NCI-H345 treated with DMSO at 0.1 percent for 48 hours (cell line): ENCODE results near the gene KIAA1210.

Experiments used
- DNase-seq: peaks from one replicate; lab custom pipeline; 2025; ENCODE audit not compliant: unreplicated experiment; lab: John Stamatoyannopoulos, UW

Gene KIAA1210

DNA sequence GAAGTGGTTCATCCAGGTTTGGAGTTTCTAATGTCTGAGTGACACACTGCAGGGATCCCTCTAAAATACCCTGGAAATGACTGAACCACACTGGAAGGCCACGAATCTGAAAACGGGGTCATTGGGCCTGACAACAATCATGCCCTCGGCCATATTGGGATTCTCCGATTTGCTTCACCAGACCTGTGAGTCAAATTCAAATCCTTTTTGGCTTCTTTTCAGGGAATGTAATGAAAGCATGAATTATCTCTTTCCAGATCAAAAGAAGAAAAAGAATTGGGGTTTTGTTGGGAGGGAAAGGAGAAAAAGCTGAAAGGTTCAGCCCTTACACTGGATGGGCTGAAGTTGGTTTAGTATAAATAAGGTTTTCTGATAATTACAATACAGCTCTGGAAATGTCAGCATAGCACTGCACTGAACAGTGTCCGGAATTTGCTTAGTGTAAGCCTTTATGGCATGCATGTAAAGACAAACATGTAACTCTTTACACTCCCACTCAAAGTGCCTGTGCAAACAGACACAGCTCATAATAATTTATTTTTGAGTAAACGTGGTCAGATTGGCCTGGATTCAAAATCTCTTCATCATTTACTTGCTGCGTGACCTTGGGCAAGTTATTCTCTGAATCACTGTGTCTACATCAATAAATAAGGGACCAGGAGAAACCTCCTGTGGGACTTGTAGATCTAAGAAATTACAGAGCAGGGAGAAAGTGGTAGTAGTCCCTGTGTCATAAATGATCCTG lies 33.4 kb downstream of the KIAA1210 start:
- no peak for DNase-seq

GRCh38 chrX:119090627-119091026 lies 37.0 kb downstream of the KIAA1210 start:
- DNase-seq: no peak

- DNase-seq: no peak
Observed at GRCh38 chrX:119089619-119090018, 38.0 kb downstream of the KIAA1210 start.

GRCh38 chrX:119087121-119087520 lies 40.5 kb downstream of the KIAA1210 start:
- no peak for DNase-seq

- DNase-seq: no peak
Observed at GRCh38 chrX:119084766-119085165, 42.8 kb downstream of the KIAA1210 start.

DNA sequence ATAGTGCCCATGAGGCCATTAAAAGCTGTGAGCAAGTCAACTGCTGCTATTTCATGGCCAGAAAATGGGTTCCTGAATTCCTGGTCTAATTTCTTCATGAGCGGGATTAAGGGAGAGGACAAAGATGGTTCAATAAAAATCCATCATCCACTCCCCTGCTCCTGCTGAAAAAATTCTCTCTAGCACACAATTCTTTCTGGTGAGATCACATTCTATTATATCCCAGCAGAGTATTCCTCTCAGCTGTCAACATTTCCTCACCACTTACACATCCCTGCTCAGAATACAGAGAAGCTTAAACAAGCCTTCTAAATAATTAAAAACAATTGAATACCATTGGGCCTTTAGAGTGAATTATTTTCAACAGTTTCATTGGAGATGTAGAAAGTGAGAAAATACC lies 45.3 kb downstream of the KIAA1210 start:
- no peak for DNase-seq

DNA sequence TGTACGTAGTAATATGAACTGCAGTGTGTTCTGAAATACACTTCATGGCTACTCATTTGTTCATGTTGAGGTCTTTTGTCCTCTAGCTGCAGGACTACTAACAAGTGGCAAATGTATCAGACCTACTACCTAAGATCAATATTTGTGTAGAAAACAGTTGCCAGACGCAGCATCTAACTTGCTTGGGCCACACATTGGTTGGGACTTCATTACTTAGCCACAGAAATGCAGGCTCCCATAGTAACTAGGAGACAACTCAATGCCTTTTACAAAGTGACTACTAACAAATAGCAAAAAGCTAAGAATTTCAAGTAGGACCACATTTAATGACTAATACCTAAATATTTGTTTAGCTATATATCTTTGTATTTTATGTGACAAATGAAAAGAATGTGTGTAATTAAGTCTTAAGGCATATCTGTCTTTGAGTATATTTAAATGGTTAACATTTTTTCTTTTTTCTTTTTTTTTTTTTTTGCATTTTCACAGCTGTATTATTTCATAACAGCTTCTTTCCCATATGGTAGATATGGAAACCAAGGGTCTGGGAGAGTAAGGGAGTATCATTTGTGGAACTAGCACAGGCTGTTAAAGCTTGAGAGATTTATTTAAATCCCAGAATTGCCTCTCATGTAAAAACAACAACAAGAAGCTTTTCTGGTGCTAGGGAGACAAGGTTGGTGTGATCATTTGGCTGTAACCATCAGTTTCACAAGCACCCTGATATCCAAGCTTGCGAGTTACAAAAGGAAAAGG lies 52.2 kb downstream of the KIAA1210 start:
- DNase-seq: no peak

- DNase-seq: no peak
Observed at GRCh38 chrX:119073911-119074310, 53.7 kb downstream of the KIAA1210 start.

GRCh38 chrX:119073200-119073905 lies 54.3 kb downstream of the KIAA1210 start:
- DNase-seq: no peak

- DNase-seq: no peak
Observed at GRCh38 chrX:119072744-119073143, 54.9 kb downstream of the KIAA1210 start, which contains the start of gene CT47C1. Gene CT47C1, plus strand, starts transcription at chrX:119072993. Its CDS starts 233 bp downstream, at chrX:119073226.

GRCh38 chrX:119071381-119071780 lies 56.2 kb downstream of the KIAA1210 start:
- DNase-seq: no peak

DNA sequence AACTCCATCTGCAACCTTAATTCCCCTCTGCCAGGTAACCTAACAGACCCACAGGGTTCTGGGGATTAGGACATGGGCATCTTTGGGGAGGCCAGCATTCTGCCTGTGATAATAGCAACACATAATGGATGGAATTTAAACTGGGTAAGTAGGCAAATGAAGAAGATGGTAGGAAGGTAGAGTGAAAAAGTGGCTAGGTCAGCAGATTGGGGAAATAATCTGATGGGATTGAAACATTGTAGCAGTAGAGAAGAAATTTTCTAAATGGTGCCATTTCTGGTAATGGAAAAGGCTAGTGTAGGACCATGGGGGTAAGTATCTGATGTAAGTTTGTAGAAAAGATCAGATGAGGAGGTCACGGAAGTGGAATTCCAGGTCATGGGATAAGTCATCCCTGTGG lies 57.9 kb downstream of the KIAA1210 start:
- no peak for DNase-seq

DNA sequence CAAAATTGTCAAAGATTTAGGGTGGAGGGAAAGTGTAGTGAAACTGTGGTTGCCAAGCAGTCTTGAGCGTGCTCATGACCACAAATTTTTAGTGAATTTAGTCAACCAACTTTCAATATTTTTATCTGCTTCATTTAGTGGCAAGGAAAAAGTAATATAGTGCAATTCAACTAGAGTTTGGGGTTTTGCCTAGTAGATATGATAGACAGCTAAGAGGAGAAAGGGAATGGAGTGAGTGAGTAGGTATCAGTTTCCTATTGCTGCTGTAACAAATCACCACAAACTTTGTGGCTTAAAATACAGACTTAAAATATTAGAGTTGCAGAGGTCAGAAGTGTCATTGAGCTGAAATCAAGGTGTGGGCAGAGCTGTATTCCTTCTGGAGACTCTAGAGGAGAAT lies 58.5 kb downstream of the KIAA1210 start:
- DNase-seq: no peak

GRCh38 chrX:119067023-119067739 lies 60.4 kb downstream of the KIAA1210 start:
- peak; percentile 18 for DNase-seq

DNA sequence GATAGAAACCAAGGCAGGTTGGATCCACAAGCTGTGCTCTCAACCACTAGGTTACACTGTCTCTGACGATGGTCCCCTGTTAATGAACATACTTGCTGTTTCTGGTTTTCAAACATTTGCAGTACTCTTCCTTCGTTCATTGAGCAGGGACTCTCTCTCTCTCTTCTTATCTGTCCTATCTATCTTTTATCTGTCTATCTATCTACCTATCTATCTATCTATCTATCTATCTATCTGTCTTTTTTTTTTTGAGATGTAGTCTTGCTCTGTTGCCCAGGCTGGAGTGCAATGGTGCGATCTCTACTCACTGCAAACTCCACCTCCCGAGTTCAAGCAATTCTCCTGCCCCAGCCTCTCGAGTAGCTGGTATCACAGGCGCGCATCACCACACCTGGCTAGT lies 64.2 kb downstream of the KIAA1210 start:
- no peak for DNase-seq

DNA sequence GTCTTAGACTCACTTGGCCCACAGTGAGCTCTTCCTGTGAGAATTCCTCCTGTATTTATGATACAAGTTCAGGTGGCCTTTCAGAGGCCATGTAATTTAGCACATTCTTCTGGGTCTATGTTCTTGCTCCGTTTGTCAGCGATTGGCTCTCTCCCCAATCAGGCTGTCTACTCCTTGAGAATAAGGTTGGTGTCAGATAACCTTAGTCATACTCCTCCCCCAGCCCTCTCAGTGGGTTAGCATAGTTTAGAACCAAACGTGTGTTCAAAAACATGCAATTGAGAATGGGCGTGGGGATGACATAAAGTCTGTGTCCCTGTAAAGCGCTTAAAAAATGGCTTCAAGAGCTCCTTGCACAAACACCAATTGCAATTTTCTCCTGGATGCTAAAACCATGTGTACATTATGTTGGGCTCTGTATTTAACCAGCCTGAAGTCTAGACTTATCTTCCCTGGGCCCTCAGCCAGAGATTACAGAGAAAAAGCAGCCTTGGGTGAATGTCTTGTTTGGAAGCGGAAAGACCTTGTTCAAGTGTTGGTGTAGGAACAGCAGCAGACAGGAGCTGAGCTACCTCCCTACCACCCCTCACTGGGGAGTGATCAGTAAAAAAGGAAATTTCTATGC lies 64.8 kb downstream of the KIAA1210 start:
- no peak for DNase-seq

DNA sequence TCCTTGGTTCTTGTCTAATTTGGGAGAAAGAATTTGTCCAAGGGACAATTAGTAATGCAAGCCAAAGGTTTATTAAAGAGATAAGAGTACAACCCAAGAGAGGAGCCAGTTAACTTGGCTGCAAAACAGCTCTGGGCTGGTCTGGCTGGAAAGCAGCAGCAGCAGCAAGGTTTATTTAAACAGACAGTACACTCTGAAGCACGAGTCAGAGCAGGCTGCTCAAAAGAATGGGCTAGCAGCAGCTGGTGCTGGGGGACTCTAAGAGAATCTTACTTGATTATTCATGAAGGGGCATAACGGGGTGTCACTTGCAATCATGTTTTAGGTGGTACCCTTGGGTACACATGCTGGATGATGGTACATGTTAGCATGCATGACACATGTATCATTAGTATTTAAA lies 71.9 kb downstream of the KIAA1210 start:
- no peak for DNase-seq

DNA sequence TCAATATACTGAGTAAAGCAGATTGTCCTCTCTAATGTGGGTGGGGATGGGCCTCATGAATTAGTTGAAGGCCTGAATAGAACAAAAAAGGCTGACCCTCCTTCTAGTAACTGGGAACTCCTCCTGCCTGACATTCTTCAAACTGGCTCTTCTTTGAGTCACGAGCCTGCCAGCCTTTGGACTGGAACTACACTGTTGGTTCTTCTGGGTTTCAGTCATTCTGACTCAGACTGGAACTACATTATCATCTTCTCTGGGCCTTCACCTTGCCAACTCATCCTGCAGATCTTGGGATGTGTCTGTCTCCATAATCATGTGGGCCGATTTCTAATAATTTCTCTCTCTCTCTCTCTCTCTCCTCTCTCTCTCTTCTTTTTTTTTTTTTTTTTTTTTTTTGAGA lies 81.7 kb downstream of the KIAA1210 start:
- no peak for DNase-seq

- DNase-seq: no peak
Observed at GRCh38 chrX:119042996-119043395, 84.6 kb downstream of the KIAA1210 start.

DNA sequence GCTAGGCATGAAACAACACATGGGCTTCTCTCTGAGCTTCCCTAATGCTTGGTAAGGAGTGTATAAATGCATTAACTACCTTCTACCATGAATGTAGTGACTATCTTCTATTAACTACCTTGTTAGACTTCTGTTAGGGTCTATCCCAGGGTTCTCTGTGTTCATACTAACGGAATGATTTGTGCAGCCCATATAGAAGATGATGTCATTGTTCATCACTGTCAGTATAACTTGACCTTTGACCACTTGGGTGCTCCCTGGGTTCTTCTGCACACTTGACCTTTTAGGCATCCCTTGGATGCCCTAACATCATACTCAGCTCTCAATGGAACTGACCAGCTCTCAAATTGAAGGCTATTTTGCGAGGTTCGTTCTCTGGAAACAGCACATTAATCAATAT lies 85.6 kb downstream of the KIAA1210 start:
- no peak for DNase-seq

DNA sequence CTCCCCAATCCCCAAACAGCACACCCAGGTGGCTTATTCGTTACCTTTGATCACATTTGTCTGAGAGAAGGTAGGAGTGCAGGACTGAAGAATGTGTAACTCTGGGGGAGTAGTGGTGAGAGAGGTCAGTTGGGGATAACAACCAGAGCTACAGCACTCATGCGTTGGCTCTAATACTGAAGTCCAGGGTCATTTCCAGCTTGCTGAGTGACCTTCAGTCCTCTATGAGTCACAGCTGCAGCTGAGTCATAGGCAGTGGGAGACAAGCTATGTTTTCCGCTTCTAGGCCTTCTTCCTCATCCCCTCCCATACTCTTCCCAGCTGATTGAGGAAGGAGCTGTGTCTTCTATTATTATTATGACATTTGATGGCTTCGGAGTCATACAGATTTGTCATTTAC lies 86.4 kb downstream of the KIAA1210 start:
- no peak for DNase-seq
